Measurements from ENCODE around the gene R3HCC1L. TPM values are rescaled to one million over a fixed set of nuclear protein-coding genes. Genes with fewer than 3 reads are reported as not detected.

R3HCC1L gene
- total RNA-seq, 2 donors from 2014 or later, result 12.3 to 14.3 TPM

GRCh38 chr10:98251399-98251798, 116.9 kb downstream of the R3HCC1L start:
- H3K27ac ChIP-seq, result no peak overlapping the region
- no peak for DNase-seq (ENCODE audit: low spot score)
- H3K4me1 ChIP-seq (ENCODE audit: control insufficient read depth in 1 of 2, low read depth in 2 of 2), result peaks cover 0 to 11% of the 10 kb centered on the region in 2 donors
- H3K9me3 ChIP-seq, result no peaks in the 10 kb centered on the region
- no peak for ATAC-seq (ENCODE audit: insufficient number of reproducible peaks, low FRiP score, low read depth)
- no peak for TF ChIP-seq CTCF (IDR thresholded peaks at IDR 0.05)
- peaks cover 45% of the 10 kb centered on the region for H3K36me3 ChIP-seq
- no peak overlapping the region for H3K4me3 ChIP-seq
- H3K27me3 ChIP-seq (replicated peaks; ENCODE audit: insufficient read depth), result no peaks in the 10 kb centered on the region

GRCh38 chr10:98252464-98252863, 118.0 kb downstream of the R3HCC1L start:
- H3K9me3 ChIP-seq, result no peaks in the 10 kb centered on the region
- no peaks in the 10 kb centered on the region for H3K27me3 ChIP-seq (replicated peaks; ENCODE audit: insufficient read depth)
- no peak overlapping the region for H3K4me3 ChIP-seq
- no peak for TF ChIP-seq CTCF (IDR thresholded peaks at IDR 0.05)
- peaks cover 42% of the 10 kb centered on the region for H3K36me3 ChIP-seq
- peaks cover 0 to 11% of the 10 kb centered on the region in 2 donors for H3K4me1 ChIP-seq (ENCODE audit: control insufficient read depth in 1 of 2, low read depth in 2 of 2)
- H3K27ac ChIP-seq, result no peak overlapping the region
- no peak for ATAC-seq (ENCODE audit: insufficient number of reproducible peaks, low FRiP score, low read depth)
- no peak for DNase-seq (ENCODE audit: low spot score)

- Histone ChIP-seq H3K36me3 (peaks cover 32% of the 10 kb centered on the region), H3K27me3 (replicated peaks; ENCODE audit: insufficient read depth) (no peaks in the 10 kb centered on the region), H3K4me3 (no peak overlapping the region), H3K9me3 (no peaks in the 10 kb centered on the region), H3K27ac (no peak overlapping the region), H3K4me1 (ENCODE audit: control insufficient read depth in 1 of 2, low read depth in 2 of 2) (peaks cover 0 to 13% of the 10 kb centered on the region in 2 donors)
- DNase-seq (ENCODE audit: low spot score), result no peak
- ATAC-seq (ENCODE audit: insufficient number of reproducible peaks, low FRiP score, low read depth), result no peak
- no peak for TF ChIP-seq CTCF (IDR thresholded peaks at IDR 0.05)
Observed at GRCh38 chr10:98253499-98253898, 119.0 kb downstream of the R3HCC1L start.

- Histone ChIP-seq H3K36me3 (peaks cover 23% of the 10 kb centered on the region), H3K9me3 (no peaks in the 10 kb centered on the region), H3K27me3 (replicated peaks; ENCODE audit: insufficient read depth) (no peaks in the 10 kb centered on the region), H3K4me1 (ENCODE audit: control insufficient read depth in 1 of 2, low read depth in 2 of 2) (peaks cover 3 to 22% of the 10 kb centered on the region in 2 donors), H3K27ac (peak overlapping the region in 1 of 2 donors; percentile 24), H3K4me3 (no peak overlapping the region)
- DNase-seq (ENCODE audit: low spot score) (no peak), ATAC-seq (ENCODE audit: insufficient number of reproducible peaks, low FRiP score, low read depth) (no peak)
- TF ChIP-seq CTCF (IDR thresholded peaks at IDR 0.05), result no peak
Observed at GRCh38 chr10:98254234-98254974, 119.9 kb downstream of the R3HCC1L start.

- H3K9me3 ChIP-seq, result no peaks in the 10 kb centered on the region
- peaks cover 14% of the 10 kb centered on the region for H3K36me3 ChIP-seq
- no peak for ATAC-seq (ENCODE audit: insufficient number of reproducible peaks, low FRiP score, low read depth)
- H3K4me3 ChIP-seq, result no peak overlapping the region
- no peaks in the 10 kb centered on the region for H3K27me3 ChIP-seq (replicated peaks; ENCODE audit: insufficient read depth)
- H3K4me1 ChIP-seq (ENCODE audit: control insufficient read depth in 1 of 2, low read depth in 2 of 2), result peaks cover 3 to 27% of the 10 kb centered on the region in 2 donors
- no peak for TF ChIP-seq CTCF (IDR thresholded peaks at IDR 0.05)
- no peak for DNase-seq (ENCODE audit: low spot score)
- H3K27ac ChIP-seq, result peak overlapping the region in 1 of 2 donors; percentile 24
Observed at GRCh38 chr10:98255146-98255877, 120.9 kb downstream of the R3HCC1L start.

Measured in thoracic aorta (tissue), 2 donors.